DND-41 (cell line): ENCODE measurements around the gene CYP2W1.

Source experiments
- ATAC-seq: fragments of 200-7000 bp; cut with Tn5 transposase; 3 replicates; pipeline ENCODE4 v1.9.1; 2021; ENCODE audit warnings: low read depth; ENCODE audit not compliant: insufficient read depth
- DNase-seq: peaks from one replicate; pipeline ENCODE4 v3.0.0-alpha.2; 2020
- H2AFZ ChIP-seq: 2 replicates; pipeline ENCODE4 v1.6.0; 2012; ENCODE audit warnings: low read depth, low read length
- H3K27ac ChIP-seq: 2 replicates; pipeline ENCODE4 v1.5.1; 2012; ENCODE audit warnings: low read length, inconsistent platforms
- H3K27me3 ChIP-seq: fragments of 200-600 bp; sonication (generic); 2 replicates; pipeline ENCODE4 v1.6.0; 2012; ENCODE audit warnings: low read length, mild to moderate bottlenecking, inconsistent platforms; ENCODE audit not compliant: insufficient read depth, poor library complexity
- H3K36me3 ChIP-seq: 2 replicates; pipeline ENCODE4 v1.5.1; 2012; ENCODE audit warnings: low read length, inconsistent platforms; ENCODE audit not compliant: insufficient read depth
- H3K4me1 ChIP-seq: 2 replicates; pipeline ENCODE4 v1.5.1; 2012; ENCODE audit warnings: mild to moderate bottlenecking, low read length; ENCODE audit not compliant: insufficient read depth
- H3K4me2 ChIP-seq: 2 replicates; pipeline ENCODE4 v1.6.0; 2012; ENCODE audit warnings: mild to moderate bottlenecking, moderate library complexity, low read length, inconsistent platforms; ENCODE audit not compliant: insufficient read depth
- H3K4me3 ChIP-seq, 2 experiments: fragments of 200-600 bp in 1 of 2; shearing (Covaris generic) in 1 of 2; 2 replicates each; pipeline ENCODE4 v1.5.1; 2012 to 2016; ENCODE audit warnings: inconsistent platforms in 2 of 2, low read length in 2 of 2, mild to moderate bottlenecking in 2 of 2, low read depth in 1 of 2, moderate library complexity in 1 of 2
- H3K79me2 ChIP-seq: 2 replicates; pipeline ENCODE4 v1.6.0; 2012; ENCODE audit warnings: low read length, inconsistent platforms; ENCODE audit not compliant: insufficient read depth
- H3K9ac ChIP-seq: 2 replicates; pipeline ENCODE4 v1.6.0; 2012; ENCODE audit warnings: low read depth, mild to moderate bottlenecking, inconsistent platforms, low read length, moderate library complexity
- H3K9me3 ChIP-seq: 2 replicates; pipeline ENCODE4 v1.5.1; 2012; ENCODE audit warnings: low read length, moderate library complexity, mild to moderate bottlenecking, inconsistent platforms; ENCODE audit not compliant: insufficient read depth, severe bottlenecking
- H4K20me1 ChIP-seq: 2 replicates; pipeline ENCODE4 v1.6.0; 2012; ENCODE audit warnings: low read length; ENCODE audit not compliant: insufficient read depth
- EZH2 ChIP-seq: IDR thresholded peaks from 3 replicates; pipeline ENCODE4 v1.6.1; 2012; ENCODE audit warnings: borderline replicate concordance, low read depth, mild to moderate bottlenecking, moderate library complexity, low read length, inconsistent platforms; ENCODE audit not compliant: severe bottlenecking
- TF ChIP-seq, protein P1 (sequence below): IDR thresholded peaks from 2 replicates; pipeline ENCODE4 v1.5.1; 2012; ENCODE audit warnings: borderline replicate concordance, low read length, moderate library complexity, mild to moderate bottlenecking; ENCODE audit not compliant: poor library complexity, severe bottlenecking; ENCODE audit errors: extremely low read depth

CYP2W1 gene

DNA sequence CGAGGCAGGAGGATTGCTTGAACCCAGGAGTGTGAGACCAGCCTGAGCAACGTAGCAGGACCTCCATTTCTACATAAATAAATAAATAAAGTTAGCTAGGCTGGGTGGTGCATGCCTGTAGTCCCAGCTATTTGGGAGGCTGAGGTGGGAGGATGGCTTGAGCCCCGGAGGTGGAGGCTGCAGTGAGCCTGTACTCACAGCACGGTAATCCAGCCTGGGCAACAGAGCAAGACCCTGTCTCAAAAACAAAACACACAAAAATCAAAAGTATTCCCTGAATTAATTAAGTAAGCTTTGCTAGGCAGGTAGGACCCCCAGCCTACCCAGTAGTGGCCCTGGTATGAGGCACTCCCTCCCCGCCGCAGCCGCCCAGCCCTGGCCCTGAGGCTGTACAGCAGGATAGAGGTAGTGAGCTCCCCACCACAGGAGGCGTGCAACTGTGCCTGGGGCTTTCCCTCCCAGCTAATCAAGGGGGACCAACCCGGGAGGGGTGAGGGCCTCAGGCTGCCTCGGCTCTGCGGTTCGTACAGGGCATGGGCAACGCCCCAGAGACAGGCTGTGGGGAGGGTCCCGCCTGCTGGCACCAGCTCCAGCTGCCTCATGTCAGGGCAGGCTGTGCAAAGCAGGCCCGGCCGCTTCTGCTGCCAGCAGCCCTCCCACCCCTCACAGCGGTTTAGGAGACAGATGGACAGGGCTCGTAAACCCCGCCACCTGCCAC lies 1.0 kb upstream of the CYP2W1 start:
- ATAC-seq (no peak), DNase-seq (no peak)
- no peak overlapping the region for H3K27ac ChIP-seq
- H3K4me1 ChIP-seq: no peaks in the 10 kb centered on the region
- H3K9me3 ChIP-seq: no peaks in the 10 kb centered on the region
- H3K79me2 ChIP-seq: no peaks in the 10 kb centered on the region
- no peak overlapping the region for H3K9ac ChIP-seq
- H4K20me1 ChIP-seq: peaks cover 2% of the 10 kb centered on the region; the same call in 1 of the 2 replicates
- TF ChIP-seq, protein P1, sequence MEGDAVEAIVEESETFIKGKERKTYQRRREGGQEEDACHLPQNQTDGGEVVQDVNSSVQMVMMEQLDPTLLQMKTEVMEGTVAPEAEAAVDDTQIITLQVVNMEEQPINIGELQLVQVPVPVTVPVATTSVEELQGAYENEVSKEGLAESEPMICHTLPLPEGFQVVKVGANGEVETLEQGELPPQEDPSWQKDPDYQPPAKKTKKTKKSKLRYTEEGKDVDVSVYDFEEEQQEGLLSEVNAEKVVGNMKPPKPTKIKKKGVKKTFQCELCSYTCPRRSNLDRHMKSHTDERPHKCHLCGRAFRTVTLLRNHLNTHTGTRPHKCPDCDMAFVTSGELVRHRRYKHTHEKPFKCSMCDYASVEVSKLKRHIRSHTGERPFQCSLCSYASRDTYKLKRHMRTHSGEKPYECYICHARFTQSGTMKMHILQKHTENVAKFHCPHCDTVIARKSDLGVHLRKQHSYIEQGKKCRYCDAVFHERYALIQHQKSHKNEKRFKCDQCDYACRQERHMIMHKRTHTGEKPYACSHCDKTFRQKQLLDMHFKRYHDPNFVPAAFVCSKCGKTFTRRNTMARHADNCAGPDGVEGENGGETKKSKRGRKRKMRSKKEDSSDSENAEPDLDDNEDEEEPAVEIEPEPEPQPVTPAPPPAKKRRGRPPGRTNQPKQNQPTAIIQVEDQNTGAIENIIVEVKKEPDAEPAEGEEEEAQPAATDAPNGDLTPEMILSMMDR: no peak
- TF ChIP-seq EZH2: no peak
- H3K27me3 ChIP-seq: no peaks in the 10 kb centered on the region
- no peak overlapping the region for H3K4me2 ChIP-seq
- no peak overlapping the region for H2AFZ ChIP-seq
- H3K36me3 ChIP-seq: no peaks in the 10 kb centered on the region
- H3K4me3 ChIP-seq: no peak overlapping the region

DNA sequence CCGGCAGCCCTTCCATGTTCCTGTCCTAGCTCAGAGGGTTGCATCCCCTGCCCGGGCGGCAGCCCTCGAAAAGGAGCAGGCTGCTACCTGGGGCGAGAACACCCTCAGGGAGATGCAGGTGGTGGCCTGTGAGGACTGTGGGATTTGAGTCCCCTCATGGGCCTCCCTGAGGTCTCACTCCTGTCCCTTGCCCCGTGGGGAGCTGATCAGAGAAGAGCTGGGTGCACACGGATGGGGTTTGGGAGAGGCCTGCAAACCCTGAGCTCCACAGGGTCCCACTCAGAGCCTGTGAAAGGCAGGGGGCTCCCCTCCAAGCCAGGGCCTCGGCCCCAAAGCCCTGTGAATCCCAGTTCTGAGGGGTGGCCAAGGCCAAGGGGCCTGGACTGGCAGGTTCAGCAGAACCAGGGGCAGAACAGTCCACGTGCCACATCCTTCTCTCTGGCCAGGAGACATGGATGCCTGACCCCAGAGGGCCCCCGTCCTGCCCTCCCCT lies 424 bp upstream of the CYP2W1 start:
- no peak for DNase-seq
- Histone ChIP-seq H3K9me3 (no peaks in the 10 kb centered on the region), H3K4me1 (no peaks in the 10 kb centered on the region), H4K20me1 (peaks cover 2% of the 10 kb centered on the region; the same call in 1 of the 2 replicates), H3K4me2 (no peak overlapping the region), H3K9ac (no peak overlapping the region), H3K36me3 (no peaks in the 10 kb centered on the region), H3K4me3 (no peak overlapping the region), H2AFZ (no peak overlapping the region), H3K27me3 (no peaks in the 10 kb centered on the region), H3K79me2 (no peaks in the 10 kb centered on the region), H3K27ac (no peak overlapping the region)
- ATAC-seq: no peak
- TF ChIP-seq EZH2: no peak
- TF ChIP-seq, protein P1: no peak

DNA sequence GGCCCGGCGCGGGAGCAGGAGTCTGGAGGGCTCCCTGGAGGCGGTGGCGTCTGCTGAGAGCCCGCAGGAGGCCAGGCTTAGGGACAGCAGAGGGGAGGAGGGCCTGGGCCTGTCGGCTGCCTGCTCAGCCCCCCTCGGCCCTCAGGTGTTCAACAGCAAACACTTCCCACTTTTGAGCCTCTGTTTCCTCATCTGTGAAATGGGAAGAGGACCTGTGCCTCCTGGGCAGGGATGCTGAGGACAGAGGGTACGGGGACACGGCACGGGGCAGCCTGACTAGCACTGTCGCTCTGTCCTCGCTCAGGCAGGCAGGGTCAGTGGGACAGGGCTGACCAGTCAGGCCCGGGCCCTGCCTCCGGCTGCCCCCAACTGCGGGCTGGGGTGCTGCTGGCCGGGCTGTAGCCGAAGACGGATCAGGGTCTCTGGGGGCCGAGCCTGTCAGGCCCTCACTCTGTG lies 663 bp downstream of the CYP2W1 start:
- H3K36me3 ChIP-seq: no peaks in the 10 kb centered on the region
- ATAC-seq: no peak
- H3K9ac ChIP-seq: no peak overlapping the region

More for the DNA sequence above, 663 bp downstream of the CYP2W1 start:
- peaks cover 2% of the 10 kb centered on the region; the same call in 1 of the 2 replicates for H4K20me1 ChIP-seq
- TF ChIP-seq EZH2: no peak
- TF ChIP-seq, protein P1: no peak
- no peaks in the 10 kb centered on the region for H3K4me1 ChIP-seq
- no peaks in the 10 kb centered on the region for H3K79me2 ChIP-seq
- no peak overlapping the region for H3K27ac ChIP-seq
- H3K27me3 ChIP-seq: no peaks in the 10 kb centered on the region
- H3K4me3 ChIP-seq: no peak overlapping the region
- no peaks in the 10 kb centered on the region for H3K9me3 ChIP-seq
- DNase-seq: no peak
- H3K4me2 ChIP-seq: no peak overlapping the region
- no peak overlapping the region for H2AFZ ChIP-seq
